ENCODE measurements around the gene FBXL5.

DNA sequence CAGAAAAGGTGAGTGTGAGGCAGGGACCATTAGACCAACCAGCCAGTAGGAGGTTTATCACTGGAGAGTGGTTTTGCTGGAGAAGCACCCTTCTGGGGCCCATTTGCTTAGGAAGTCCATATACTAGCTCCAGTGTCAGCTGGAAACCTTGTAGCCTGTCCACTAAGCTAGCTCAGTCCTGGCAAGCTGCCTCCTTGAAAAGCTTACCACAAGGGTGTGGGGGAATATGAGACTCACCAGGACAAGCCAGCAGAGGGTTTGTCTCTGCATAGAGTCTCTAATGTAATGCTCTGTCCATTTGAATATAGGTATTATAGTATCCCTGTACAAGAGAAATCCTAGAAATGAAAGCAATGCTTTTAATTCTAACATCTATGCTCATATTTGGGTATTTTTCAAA, 86.3 kb downstream of the FBXL5 start:
- TF ChIP-seq, protein P1, sequence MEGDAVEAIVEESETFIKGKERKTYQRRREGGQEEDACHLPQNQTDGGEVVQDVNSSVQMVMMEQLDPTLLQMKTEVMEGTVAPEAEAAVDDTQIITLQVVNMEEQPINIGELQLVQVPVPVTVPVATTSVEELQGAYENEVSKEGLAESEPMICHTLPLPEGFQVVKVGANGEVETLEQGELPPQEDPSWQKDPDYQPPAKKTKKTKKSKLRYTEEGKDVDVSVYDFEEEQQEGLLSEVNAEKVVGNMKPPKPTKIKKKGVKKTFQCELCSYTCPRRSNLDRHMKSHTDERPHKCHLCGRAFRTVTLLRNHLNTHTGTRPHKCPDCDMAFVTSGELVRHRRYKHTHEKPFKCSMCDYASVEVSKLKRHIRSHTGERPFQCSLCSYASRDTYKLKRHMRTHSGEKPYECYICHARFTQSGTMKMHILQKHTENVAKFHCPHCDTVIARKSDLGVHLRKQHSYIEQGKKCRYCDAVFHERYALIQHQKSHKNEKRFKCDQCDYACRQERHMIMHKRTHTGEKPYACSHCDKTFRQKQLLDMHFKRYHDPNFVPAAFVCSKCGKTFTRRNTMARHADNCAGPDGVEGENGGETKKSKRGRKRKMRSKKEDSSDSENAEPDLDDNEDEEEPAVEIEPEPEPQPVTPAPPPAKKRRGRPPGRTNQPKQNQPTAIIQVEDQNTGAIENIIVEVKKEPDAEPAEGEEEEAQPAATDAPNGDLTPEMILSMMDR (IDR thresholded peaks at IDR 0.05) = no peak
- TF ChIP-seq POLR2A (IDR thresholded peaks at IDR 0.05) = no peak
